ENCODE results near the gene NFIC. TPM values are rescaled to one million over a fixed set of nuclear protein-coding genes. Genes with fewer than 3 reads are reported as not detected.
A peak's percentile ranks its signal among the peaks of the same experiment; 100 is the strongest.
"Not testable (repeated sequence)": the region's sequence is repeated elsewhere in the genome, so short reads cannot be mapped to it uniquely, and the experiment has no call there.

NFIC gene
- total RNA-seq, 2 donors from 2014 or later: 111 to 196 TPM

- Histone ChIP-seq H3K4me3 (no peak overlapping the region), H3K4me1 (peaks cover 0 to 47% of the 10 kb centered on the region in 2 donors), H3K27me3 (no peaks in the 10 kb centered on the region), H3K27ac (peak overlapping the region in 1 of 2 donors; percentile 71), H3K36me3 (no peaks in the 10 kb centered on the region), H3K9me3 (no peaks in the 10 kb centered on the region)
- no peak for DNase-seq (ENCODE audit: low spot score)
- TF ChIP-seq CTCF (IDR thresholded peaks at IDR 0.05): no peak
These were observed 24.1 kb upstream of the NFIC start for GRCh38 chr19:3342246-3342645.

- peaks cover 0 to 45% of the 10 kb centered on the region in 2 donors for H3K4me1 ChIP-seq
- not testable (repeated sequence) for DNase-seq (ENCODE audit: low spot score); H3K27me3 ChIP-seq; H3K36me3 ChIP-seq; H3K9me3 ChIP-seq; H3K4me3 ChIP-seq
- H3K27ac ChIP-seq: peak overlapping the region; percentile 58 to 71
These were observed 23.4 kb upstream of the NFIC start for GRCh38 chr19:3342962-3343361.

GRCh38 chr19:3343619-3344502 lies 22.5 kb upstream of the NFIC start:
- Histone ChIP-seq H3K4me3 (peak overlapping the region in 1 of 2 donors; percentile 32), H3K27ac (peak overlapping the region; percentile 58 to 71), H3K27me3 (no peaks in the 10 kb centered on the region), H3K4me1 (peaks cover 0 to 40% of the 10 kb centered on the region in 2 donors), H3K36me3 (no peaks in the 10 kb centered on the region), H3K9me3 (no peaks in the 10 kb centered on the region)
- peak in 1 of 2 donors; percentile 38 for TF ChIP-seq CTCF (IDR thresholded peaks at IDR 0.05)
- DNase-seq (ENCODE audit: low spot score): peak; percentile 96

GRCh38 chr19:3344608-3345598 lies 21.5 kb upstream of the NFIC start:
- H3K9me3 ChIP-seq: no peaks in the 10 kb centered on the region
- H3K27ac ChIP-seq: peak overlapping the region in 1 of 2 donors; percentile 71
- TF ChIP-seq CTCF (IDR thresholded peaks at IDR 0.05): no peak
- no peak overlapping the region for H3K4me3 ChIP-seq
- DNase-seq (ENCODE audit: low spot score): no peak
- H3K27me3 ChIP-seq: no peaks in the 10 kb centered on the region
- H3K36me3 ChIP-seq: no peaks in the 10 kb centered on the region
- peaks cover 0 to 38% of the 10 kb centered on the region in 2 donors for H3K4me1 ChIP-seq

GRCh38 chr19:3345850-3346460 lies 20.4 kb upstream of the NFIC start:
- H3K36me3 ChIP-seq: no peaks in the 10 kb centered on the region
- no peak overlapping the region for H3K4me3 ChIP-seq
- H3K4me1 ChIP-seq: peaks cover 0 to 38% of the 10 kb centered on the region in 2 donors
- H3K9me3 ChIP-seq: no peaks in the 10 kb centered on the region
- DNase-seq (ENCODE audit: low spot score): no peak
- H3K27me3 ChIP-seq: no peaks in the 10 kb centered on the region
- TF ChIP-seq CTCF (IDR thresholded peaks at IDR 0.05): no peak
- peak overlapping the region; percentile 83 to 91 for H3K27ac ChIP-seq
